WTC11 (cell line): ENCODE data around the gene PROSER3. TPM values are rescaled to one million over a fixed set of nuclear protein-coding genes. Genes with fewer than 3 reads are reported as not detected.

Experiments
- ARID4B ChIP-seq: sonication (generic); formaldehyde crosslinking; IDR thresholded peaks from 2 replicates; pipeline ENCODE4 v1.8.0; 2023; ENCODE audit warnings: missing genetic modification reagents, mild to moderate bottlenecking, borderline replicate concordance
- ATF3 ChIP-seq: sonication (generic); formaldehyde crosslinking; conservative IDR thresholded peaks from 2 replicates; pipeline ENCODE4 v1.8.1; 2022; ENCODE audit warnings: mild to moderate bottlenecking, missing genetic modification reagents
- ATF6 ChIP-seq: sonication (generic); formaldehyde crosslinking; IDR thresholded peaks from 2 replicates; pipeline ENCODE4 v1.8.1; 2023; ENCODE audit warnings: mild to moderate bottlenecking, missing genetic modification reagents
- CREB1 ChIP-seq: sonication (generic); formaldehyde crosslinking; IDR thresholded peaks from 2 replicates; pipeline ENCODE4 v1.8.0; 2023; ENCODE audit warnings: mild to moderate bottlenecking, missing genetic modification reagents
- EMX1 ChIP-seq: fragments of 250-450 bp; sonication (Bioruptor Pico); IDR thresholded peaks from 2 replicates; pipeline ENCODE4 v1.8.0; 2021; ENCODE audit warnings: mild to moderate bottlenecking
- ETV6 ChIP-seq: sonication (generic); formaldehyde crosslinking; IDR thresholded peaks from 2 replicates; pipeline ENCODE4 v1.8.1; 2022; ENCODE audit warnings: mild to moderate bottlenecking, missing genetic modification reagents
- FOXP4 ChIP-seq: sonication (generic); formaldehyde crosslinking; IDR thresholded peaks from 2 replicates; pipeline ENCODE4 v1.8.0; 2022; ENCODE audit warnings: mild to moderate bottlenecking, missing genetic modification reagents
- IRF2 ChIP-seq: sonication (generic); formaldehyde crosslinking; IDR thresholded peaks from 2 replicates; pipeline ENCODE4 v1.8.0; 2022; ENCODE audit warnings: low read depth, missing genetic modification reagents, borderline replicate concordance
- MAX ChIP-seq: sonication (generic); formaldehyde crosslinking; IDR thresholded peaks from 2 replicates; pipeline ENCODE4 v1.8.0; 2022; ENCODE audit warnings: mild to moderate bottlenecking, missing genetic modification reagents
- MLX ChIP-seq: sonication (generic); formaldehyde crosslinking; IDR thresholded peaks from 2 replicates; pipeline ENCODE4 v1.8.1; 2023; ENCODE audit warnings: mild to moderate bottlenecking, missing genetic modification reagents, moderate library complexity
- NFE2L1 ChIP-seq: sonication (generic); formaldehyde crosslinking; IDR thresholded peaks from 2 replicates; pipeline ENCODE4 v1.8.1; 2023; ENCODE audit warnings: missing genetic modification reagents
- NR3C1 ChIP-seq: sonication (generic); formaldehyde crosslinking; conservative IDR thresholded peaks from 2 replicates; pipeline ENCODE4 v1.8.1; 2023; ENCODE audit warnings: low read depth, mild to moderate bottlenecking, missing genetic modification reagents
- PREB ChIP-seq: sonication (generic); formaldehyde crosslinking; IDR thresholded peaks from 2 replicates; pipeline ENCODE4 v1.8.1; 2022; ENCODE audit warnings: mild to moderate bottlenecking, missing genetic modification reagents, moderate library complexity, borderline replicate concordance
- SMAD3 ChIP-seq: sonication (generic); formaldehyde crosslinking; IDR thresholded peaks from 2 replicates; pipeline ENCODE4 v1.8.0; 2022; ENCODE audit warnings: missing genetic modification reagents, mild to moderate bottlenecking, borderline replicate concordance
- SOX15 ChIP-seq: fragments of 250-450 bp; sonication (Bioruptor Pico); IDR thresholded peaks from 2 replicates; pipeline ENCODE4 v1.9.0; 2021; ENCODE audit warnings: mild to moderate bottlenecking
- TEAD1 ChIP-seq: sonication (generic); formaldehyde crosslinking; IDR thresholded peaks from 2 replicates; pipeline ENCODE4 v1.8.0; 2022; ENCODE audit warnings: mild to moderate bottlenecking, missing genetic modification reagents
- USF1 ChIP-seq: sonication (generic); formaldehyde crosslinking; IDR thresholded peaks from 2 replicates; pipeline ENCODE4 v1.8.0; 2022; ENCODE audit warnings: mild to moderate bottlenecking, missing genetic modification reagents
- ZNF121 ChIP-seq: sonication (generic); formaldehyde crosslinking; IDR thresholded peaks from 2 replicates; pipeline ENCODE4 v1.8.0; 2023; ENCODE audit warnings: missing genetic modification reagents
- ZNF232 ChIP-seq: sonication (generic); formaldehyde crosslinking; IDR thresholded peaks from 2 replicates; pipeline ENCODE4 v1.8.0; 2022; ENCODE audit warnings: mild to moderate bottlenecking, missing genetic modification reagents
- ZNF281 ChIP-seq: sonication (generic); formaldehyde crosslinking; IDR thresholded peaks from 2 replicates; pipeline ENCODE4 v1.8.0; 2023; ENCODE audit warnings: mild to moderate bottlenecking, missing genetic modification reagents
- ZNF425 ChIP-seq: fragments of 250-450 bp; sonication (Bioruptor Pico); conservative IDR thresholded peaks from 2 replicates; pipeline ENCODE4 v1.9.0; 2021; ENCODE audit warnings: mild to moderate bottlenecking
- total RNA-seq: library from RNA; stranded (reverse); gene quantifications from 3 replicates; pipeline ENCODE4 v1.2.3, GENCODE V29; 2021

PROSER3 gene
- total RNA-seq, 1 experiment from 2014 or later = 32.9 TPM

- TF ChIP-seq ETV6 (CRISPR knock-in tag) (0 out of 2 replicates have a peak, but pooled peaks have one; percentile 56), SOX15 (CRISPR knock-in tag) (no peak), ZNF232 (peak; percentile 87; the same call in 1 of the 2 replicates), ZNF121 (CRISPR knock-in tag) (peak; percentile 81), TEAD1 (CRISPR knock-in tag) (peak; percentile 61; the same call in 1 of the 2 replicates), ZNF425 (no peak), FOXP4 (CRISPR knock-in tag) (peak; percentile 53; the same call in 1 of the 2 replicates), ATF3 (CRISPR knock-in tag) (no peak), EMX1 (CRISPR knock-in tag) (no peak), ATF6 (CRISPR knock-in tag) (no peak), CREB1 (CRISPR knock-in tag) (no peak), ARID4B (CRISPR knock-in tag) (0 out of 2 replicates have a peak, but pooled peaks have one; percentile 48), PREB (no peak), SMAD3 (CRISPR knock-in tag) (peak; percentile 81; the same call in 1 of the 2 replicates), IRF2 (CRISPR knock-in tag) (no peak), NFE2L1 (CRISPR knock-in tag) (peak; percentile 76; the same call in 1 of the 2 replicates), MAX (CRISPR knock-in tag) (peak; percentile 87), ZNF281 (peak; percentile 77; the same call in 1 of the 2 replicates), USF1 (CRISPR knock-in tag) (peak; percentile 62; the same call in 1 of the 2 replicates), MLX (CRISPR knock-in tag) (no peak), NR3C1 (no peak)
Measured at GRCh38 chr19:35797663-35798062, 39.7 kb downstream of the PROSER3 start (continued).
